SU-DHL-6 (cell line): Measurements from ENCODE around the gene GPATCH3.

Experiments
- CTCF ChIP-seq: fragments of 200-600 bp; sonication (generic); IDR thresholded peaks from one replicate; pipeline ENCODE4 v1.5.1; 2017; ENCODE audit warnings: antibody characterized with exemption, mild to moderate bottlenecking, low read length, moderate library complexity; ENCODE audit not compliant: insufficient read depth, poor library complexity, severe bottlenecking
- EZH2phosphoT487 ChIP-seq: fragments of 200-600 bp; sonication (generic), shearing (Covaris generic); conservative IDR thresholded peaks from 2 replicates; pipeline ENCODE4 v1.6.1; 2018; ENCODE audit warnings: mild to moderate bottlenecking, antibody characterized with exemption, low read length, moderate library complexity, mixed read lengths

- no peak for TF ChIP-seq CTCF
- no peak for TF ChIP-seq EZH2phosphoT487
These were observed 43.4 kb downstream of the GPATCH3 start for GRCh38 chr1:26856604-26857469.
